Measurements from ENCODE around the gene SLC4A8. TPM values are rescaled to one million over a fixed set of nuclear protein-coding genes. Genes with fewer than 3 reads are reported as not detected.

Gene SLC4A8
- total RNA-seq, 2 donors from 2014 or later, result 0.59 to 1.1 TPM

GRCh38 chr12:51546097-51546496 lies 121.5 kb downstream of the SLC4A8 start:
- Histone ChIP-seq H3K4me3 (no peak overlapping the region), H3K4me1 (no peaks in the 10 kb centered on the region), H3K9me3 (no peaks in the 10 kb centered on the region), H3K9ac (ENCODE audit: low read depth in 2 of 2, low read length in 2 of 2) (no peak overlapping the region), H3K27ac (no peak overlapping the region), H3K27me3 (no peaks in the 10 kb centered on the region), H3K36me3 (no peaks in the 10 kb centered on the region)
- TF ChIP-seq CTCF (IDR thresholded peaks at IDR 0.05), result no peak
- DNase-seq, result no peak
- intact Hi-C loops (cut with DNase I), result no loop called here

GRCh38 chr12:51547606-51548005 lies 123.0 kb downstream of the SLC4A8 start:
- intact Hi-C loops (cut with DNase I), result no loop called here
- DNase-seq, result no peak
- no peaks in the 10 kb centered on the region for H3K27me3 ChIP-seq

GRCh38 chr12:51548241-51548640 lies 123.6 kb downstream of the SLC4A8 start:
- Histone ChIP-seq H3K27me3 (no peaks in the 10 kb centered on the region), H3K27ac (no peak overlapping the region), H3K36me3 (no peaks in the 10 kb centered on the region), H3K9me3 (no peaks in the 10 kb centered on the region), H3K4me3 (no peak overlapping the region), H3K9ac (ENCODE audit: low read depth in 2 of 2, low read length in 2 of 2) (no peak overlapping the region), H3K4me1 (no peaks in the 10 kb centered on the region)
- DNase-seq, result no peak
- TF ChIP-seq CTCF (IDR thresholded peaks at IDR 0.05), result no peak
- intact Hi-C loops (cut with DNase I), result no loop called here

More at GRCh38 chr12:51547606-51548005, 123.0 kb downstream of the SLC4A8 start:
- TF ChIP-seq CTCF (IDR thresholded peaks at IDR 0.05), result no peak
- no peak overlapping the region for H3K4me3 ChIP-seq
- H3K9ac ChIP-seq (ENCODE audit: low read depth in 2 of 2, low read length in 2 of 2), result no peak overlapping the region
- H3K27ac ChIP-seq, result no peak overlapping the region
- no peaks in the 10 kb centered on the region for H3K9me3 ChIP-seq
- no peaks in the 10 kb centered on the region for H3K4me1 ChIP-seq
- H3K36me3 ChIP-seq, result no peaks in the 10 kb centered on the region

- H3K9ac ChIP-seq (ENCODE audit: low read depth in 2 of 2, low read length in 2 of 2), result no peak overlapping the region
- no peak overlapping the region for H3K4me3 ChIP-seq
- H3K4me1 ChIP-seq, result no peaks in the 10 kb centered on the region
- H3K9me3 ChIP-seq, result no peaks in the 10 kb centered on the region
- intact Hi-C loops (cut with DNase I), result no loop called here
- no peak overlapping the region for H3K27ac ChIP-seq
- no peak for TF ChIP-seq CTCF (IDR thresholded peaks at IDR 0.05)
- no peak for DNase-seq
- H3K36me3 ChIP-seq, result no peaks in the 10 kb centered on the region
- H3K27me3 ChIP-seq, result no peaks in the 10 kb centered on the region
These were observed 125.0 kb downstream of the SLC4A8 start for GRCh38 chr12:51549637-51550036.

Other genes starting within 250 kb of the SLC4A8 start
- gene POU6F1, start 206.8 kb upstream of the SLC4A8 start, total RNA-seq, result 1 to 10 TPM; 4.9 to 5.6 TPM
- 100 to 1,000 TPM; 220 to 291 TPM for gene DAZAP2, start 186.0 kb upstream of the SLC4A8 start, total RNA-seq
- 100 to 1,000 TPM in 1 of 2 donors, 10 to 100 TPM in 1; 74.4 to 119 TPM for gene SMAGP, start 154.4 kb upstream of the SLC4A8 start, total RNA-seq
- 1 to 10 TPM; 6.7 to 6.8 TPM for gene BIN2, start 100.7 kb upstream of the SLC4A8 start, total RNA-seq
- not detected for gene CELA1, start 78.2 kb upstream of the SLC4A8 start, total RNA-seq
- gene GALNT6, start 33.4 kb upstream of the SLC4A8 start, total RNA-seq, result 10 to 100 TPM; 24.7 to 27.1 TPM
- gene SCN8A, start 166.4 kb downstream of the SLC4A8 start, total RNA-seq, result 1 to 10 TPM; 4.2 to 10.0 TPM